A549 (cell line): ENCODE results near the gene PLPP3. TPM values are rescaled to one million over a fixed set of nuclear protein-coding genes. Genes with fewer than 3 reads are reported as not detected.

Experiments
- ATAC-seq, 2 experiments: fragments of 200-7000 bp in 1 of 2; fragments of >200 bp in 1 of 2; cut with Nextera tagmentation in 1 of 2; cut with Tn5 transposase in 1 of 2; 3 replicates each; pipeline versions ENCODE4 v1.8.0 to v1.9.1; 2018 to 2020; ENCODE audit warnings: mild to moderate bottlenecking in 1 of 2, moderate library complexity in 1 of 2
- CTCF ChIA-PET: fragments of 300-600 bp; sonication (Branson Sonifier 250); formaldehyde crosslinking; extraction: SDS; loops from one replicate; lab custom pipeline; 2021; ENCODE audit warnings: antibody characterized with exemption, inconsistent platforms; lab: Yijun Ruan, JAX
- POLR2A ChIA-PET: fragments of 350-600 bp; formaldehyde crosslinking; extraction: SDS; loops from one replicate; lab custom pipeline; 2021; ENCODE audit warnings: antibody characterized with exemption, inconsistent platforms; lab: Yijun Ruan, JAX
- DNase-seq, 2 experiments: peaks; one replicate each; pipeline versions ENCODE4 v3.0.0 to v3.0.0-alpha.2; 2011 to 2016; ENCODE audit warnings: low read depth in 1 of 2, low spot score in 1 of 2
- FAIRE-seq: peaks from 2 replicates; lab custom pipeline; 2011; peaks lifted over from hg19 to GRCh38; lab: Jason Lieb, UNC
- H3K27ac ChIP-seq, 2 experiments: fragments of >200 bp; sonication (Bioruptor Twin); formaldehyde crosslinking; 3 replicates each; pipeline ENCODE4 v1.5.1; 2016 to 2017
- H3K4me1 ChIP-seq: fragments of >200 bp; sonication (Bioruptor Twin); formaldehyde crosslinking; 3 replicates; pipeline ENCODE4 v1.6.1; 2016
- H3K4me2 ChIP-seq: fragments of >200 bp; sonication (Bioruptor Twin); formaldehyde crosslinking; 3 replicates; pipeline ENCODE4 v1.6.1; 2016
- H3K4me3 ChIP-seq: fragments of >200 bp; sonication (Bioruptor Twin); formaldehyde crosslinking; 3 replicates; pipeline ENCODE4 v1.5.1; 2016
- H3K9me3 ChIP-seq: fragments of >200 bp; sonication (Bioruptor Twin); formaldehyde crosslinking; 3 replicates; pipeline ENCODE4 v1.6.1; 2016
- BCL3 ChIP-seq: fragments of >200 bp; sonication (Bioruptor Twin); formaldehyde crosslinking; IDR thresholded peaks from 3 replicates; pipeline ENCODE4 v1.6.1; 2016
- EHF ChIP-seq: fragments of 250-450 bp; sonication (Bioruptor Pico); IDR thresholded peaks from 2 replicates; pipeline ENCODE4 v1.5.0; 2020; ENCODE audit warnings: mild to moderate bottlenecking
- ELK1 ChIP-seq: fragments of 150-350 bp; IDR thresholded peaks from 2 replicates; pipeline ENCODE4 v1.6.1; 2014; ENCODE audit warnings: low read depth, mild to moderate bottlenecking, low read length
- GATA3 ChIP-seq: IDR thresholded peaks from 2 replicates; pipeline ENCODE4 v1.6.1; 2012; ENCODE audit warnings: borderline replicate concordance
- HEYL ChIP-seq: fragments of 250-450 bp; sonication (Bioruptor Pico); IDR thresholded peaks from 2 replicates; pipeline ENCODE4 v1.8.0; 2021; ENCODE audit warnings: mild to moderate bottlenecking, moderate library complexity
- HOXA7 ChIP-seq: fragments of 250-450 bp; sonication (Bioruptor Pico); IDR thresholded peaks from 2 replicates; pipeline ENCODE4 v1.5.0; 2020; ENCODE audit warnings: mild to moderate bottlenecking, moderate library complexity
- HOXB13 ChIP-seq: fragments of 250-450 bp; sonication (Bioruptor Pico); IDR thresholded peaks from 2 replicates; pipeline ENCODE4 v1.5.0; 2020; ENCODE audit warnings: low read depth, mild to moderate bottlenecking, moderate library complexity
- KDM5A ChIP-seq: fragments of 200-600 bp; sonication (generic); IDR thresholded peaks from 2 replicates; pipeline ENCODE4 v1.6.1; 2016; ENCODE audit warnings: antibody characterized with exemption, mild to moderate bottlenecking
- MAZ ChIP-seq: fragments of 150-350 bp; IDR thresholded peaks from 2 replicates; pipeline ENCODE4 v1.6.1; 2014; ENCODE audit warnings: antibody characterized with exemption, low read depth, low read length, borderline replicate concordance
- NFE2L2 ChIP-seq: fragments of 150-350 bp; conservative IDR thresholded peaks from 2 replicates; pipeline ENCODE4 v1.6.1; 2014; ENCODE audit warnings: low read length
- NPAS2 ChIP-seq: fragments of 250-450 bp; sonication (Bioruptor Pico); IDR thresholded peaks from 2 replicates; pipeline ENCODE4 v1.8.0; 2022; ENCODE audit warnings: mild to moderate bottlenecking, moderate library complexity, borderline replicate concordance
- NR3C1 ChIP-seq: fragments of >200 bp; sonication (Bioruptor Twin); formaldehyde crosslinking; IDR thresholded peaks from 3 replicates; pipeline ENCODE4 v1.6.1; 2017
- PBX3 ChIP-seq: IDR thresholded peaks from 2 replicates; pipeline ENCODE4 v1.6.1; 2012
- PHF8 ChIP-seq: fragments of 200-600 bp; sonication (generic); IDR thresholded peaks from 2 replicates; pipeline ENCODE4 v1.6.1; 2016; ENCODE audit warnings: low read depth, mild to moderate bottlenecking, antibody characterized with exemption, moderate library complexity, borderline replicate concordance
- REST ChIP-seq: fragments of 200-600 bp; sonication (generic); IDR thresholded peaks from 2 replicates; pipeline ENCODE4 v1.6.1; 2016; ENCODE audit warnings: antibody characterized with exemption, mild to moderate bottlenecking, moderate library complexity
- ZFP36 ChIP-seq: fragments of 450-650 bp; IDR thresholded peaks from 2 replicates; pipeline ENCODE4 v1.6.1; 2014; ENCODE audit warnings: borderline replicate concordance; ENCODE audit not compliant: partially characterized antibody
- ZNF302 ChIP-seq: fragments of 250-450 bp; sonication (Bioruptor Pico); IDR thresholded peaks from 2 replicates; pipeline ENCODE4 v1.9.0; 2021; ENCODE audit warnings: inconsistent platforms, mild to moderate bottlenecking, moderate library complexity
- WGBS: methylation state at CpG from one replicate; pipeline ENCODE4 v1.1.6; 2017; ENCODE audit errors: missing lambda C conversion rate; 5-methylcytosine and 5-hydroxymethylcytosine counted together
- polyA plus RNA-seq, 4 experiments: library from polyadenylated mRNA; depleted of rRNA in 3 of 4; stranded (reverse); fragments of >200 nt; fragmentation: RNase III in 1 of 4; extraction: RNeasy Plus Mini Kit Qiagen cat#74134 plus additional on column Dnase treatment in 1 of 4; gene quantifications; 2 replicates in 3 of 4; 3 replicates in 1 of 4; pipeline ENCODE4 v1.2.3, GENCODE V29; 2011 to 2017

The PLPP3 gene
- polyA plus RNA-seq, 2 of the 4 experiments (the other 2 are of a cell fraction), result 23.6 to 25.6 TPM

- FAIRE-seq (no peak), ATAC-seq (no peak), DNase-seq (no peak)
- Histone ChIP-seq H3K9me3 (no peaks in the 10 kb centered on the region), H3K4me2 (no peak overlapping the region), H3K4me3 (no peak overlapping the region), H3K4me1 (no peaks in the 10 kb centered on the region), H3K27ac (no peak overlapping the region)
- CTCF ChIA-PET, result interaction anchor here (1.0 kb wide), 1 partner anchor 172 kb away, joined by 3 read pairs; no protein-coding TSS in a partner anchor
- POLR2A ChIA-PET, result no interaction called here
- WGBS, result 91% methylated on average over 1 of the region's 1 CpG
- TF ChIP-seq MAZ (no peak), PBX3 (no peak), NFE2L2 (no peak), REST (no peak), ZNF302 (CRISPR knock-in tag) (no peak), HEYL (CRISPR knock-in tag) (no peak), ZFP36 (no peak), ELK1 (no peak), HOXB13 (CRISPR knock-in tag) (no peak), BCL3 (no peak), GATA3 (no peak)
These were observed 41.7 kb downstream of the PLPP3 start for GRCh38 chr1:56537660-56538059.

- ChIA-PET CTCF (interaction anchor here (0.6 kb wide), 1 partner anchor 1491 kb away, joined by 3 read pairs; no protein-coding TSS in a partner anchor), POLR2A (no interaction called here)
- no peaks in the 10 kb centered on the region for H3K4me1 ChIP-seq
- DNase-seq, result no peak
- WGBS, result 97% methylated on average over 4 of the region's 4 CpGs
- H3K4me2 ChIP-seq, result no peak overlapping the region
- ATAC-seq, result no peak
- FAIRE-seq, result no peak
- TF ChIP-seq HOXA7 (CRISPR knock-in tag) (no peak), NR3C1 (no peak), NPAS2 (CRISPR knock-in tag) (no peak), PHF8 (no peak), EHF (CRISPR knock-in tag) (no peak), KDM5A (no peak)
- no peak overlapping the region for H3K27ac ChIP-seq
- no peaks in the 10 kb centered on the region for H3K9me3 ChIP-seq
- no peak overlapping the region for H3K4me3 ChIP-seq
These were observed 43.4 kb downstream of the PLPP3 start for GRCh38 chr1:56535939-56536338.
